Smooth muscle cell (in vitro differentiated cells): Measurements from ENCODE around the gene GOLGA1. TPM values are rescaled to one million over a fixed set of nuclear protein-coding genes. Genes with fewer than 3 reads are reported as not detected.
"Not testable (repeated sequence)": the region's sequence is repeated elsewhere in the genome, so short reads cannot be mapped to it uniquely, and the experiment has no call there.

Experiments
- DNase-seq: peaks from one replicate; lab custom pipeline; 2025; ENCODE audit not compliant: unreplicated experiment; lab: John Stamatoyannopoulos, UW
- H2AFZ ChIP-seq: fragments of 200-600 bp; sonication (generic); 2 replicates; pipeline ENCODE4 v1.6.0; 2016; ENCODE audit warnings: antibody characterized with exemption, low read depth, mild to moderate bottlenecking
- H3F3A ChIP-seq: fragments of 200-600 bp; sonication (generic); 2 replicates; pipeline ENCODE4 v1.6.0; 2017; ENCODE audit warnings: antibody characterized with exemption, low read depth
- H3K27ac ChIP-seq: fragments of 200-600 bp; sonication (generic); 2 replicates; pipeline ENCODE4 v1.5.1; 2016; ENCODE audit warnings: low read depth, mild to moderate bottlenecking
- H3K27me3 ChIP-seq: fragments of 200-600 bp; sonication (generic); 2 replicates; pipeline ENCODE4 v1.6.1; 2016; ENCODE audit warnings: low read depth, mild to moderate bottlenecking
- H3K36me3 ChIP-seq: fragments of 200-600 bp; sonication (generic); 2 replicates; pipeline ENCODE4 v1.5.1; 2016; ENCODE audit warnings: low read depth
- H3K4me1 ChIP-seq: fragments of 200-600 bp; sonication (generic); 2 replicates; pipeline ENCODE4 v1.5.1; 2016; ENCODE audit warnings: low read depth
- H3K4me2 ChIP-seq: fragments of 200-600 bp; sonication (generic); 2 replicates; pipeline ENCODE4 v1.6.0; 2016; ENCODE audit warnings: mild to moderate bottlenecking
- H3K4me3 ChIP-seq: fragments of 200-600 bp; sonication (generic); 2 replicates; pipeline ENCODE4 v1.5.1; 2016; ENCODE audit warnings: mild to moderate bottlenecking
- H3K79me2 ChIP-seq: fragments of 200-600 bp; sonication (generic); 2 replicates; pipeline ENCODE4 v1.6.0; 2016; ENCODE audit warnings: low read depth, mild to moderate bottlenecking
- H3K9ac ChIP-seq: fragments of 200-600 bp; sonication (generic); 2 replicates; pipeline ENCODE4 v1.6.0; 2016; ENCODE audit warnings: low read depth
- H3K9me3 ChIP-seq: fragments of 200-600 bp; sonication (generic); replicated peaks from 2 replicates; pipeline ENCODE4 v1.5.1; 2016; ENCODE audit warnings: low read depth
- H4K20me1 ChIP-seq: fragments of 200-600 bp; sonication (generic); 2 replicates; pipeline ENCODE4 v1.6.0; 2016; ENCODE audit warnings: low read depth
- CTCF ChIP-seq: fragments of 200-600 bp; sonication (generic); IDR thresholded peaks from 2 replicates; pipeline ENCODE4 v1.5.1; 2017; ENCODE audit warnings: borderline replicate concordance, mild to moderate bottlenecking, antibody characterized with exemption; ENCODE audit not compliant: insufficient read depth, poor library complexity, severe bottlenecking
- WGBS: methylation state at CpG from one replicate; pipeline ENCODE4 v1.1.7; 2016; ENCODE audit warnings: low lambda C conversion rate; 5-methylcytosine and 5-hydroxymethylcytosine counted together
- polyA plus RNA-seq: library from polyadenylated mRNA; unstranded; fragments of >200 nt; fragmentation: Nextera tagmentation; extraction: Ambion mirVana; gene quantifications from 2 replicates; pipeline ENCODE4 v1.2.1, GENCODE V29; 2016
- total RNA-seq: library from RNA; depleted of rRNA; stranded (reverse); fragments of >200 nt; gene quantifications from 2 replicates; pipeline ENCODE4 v1.2.3, GENCODE V29; 2014

GOLGA1 gene
- total and polyA plus RNA-seq, 2 experiments from 2014 or later = 6.8 to 11.0 TPM

DNA sequence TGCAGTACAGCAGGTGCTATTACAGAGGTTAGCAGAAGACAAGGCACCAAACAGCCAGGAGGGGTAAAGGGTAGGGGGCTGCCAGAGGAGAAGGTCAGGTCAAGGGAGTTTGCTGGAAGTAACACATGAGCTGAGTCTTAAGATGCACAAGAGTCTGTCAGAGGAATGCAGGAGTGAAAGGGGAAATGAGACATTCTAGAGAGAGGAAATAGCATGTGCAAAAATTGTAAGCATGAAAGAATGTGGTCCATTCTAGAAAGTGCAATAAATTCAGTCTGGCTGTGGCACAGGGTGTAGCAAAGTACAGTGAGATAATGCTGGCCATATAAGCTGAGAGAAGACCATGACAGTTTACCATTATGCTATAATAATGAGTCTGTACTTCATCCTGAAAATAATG, 6.6 kb downstream of the GOLGA1 start:
- TF ChIP-seq CTCF = no peak
- no peak for DNase-seq
- Histone ChIP-seq H4K20me1 (no peaks in the 10 kb centered on the region), H3K4me3 (no peak overlapping the region), H3F3A (no peaks in the 10 kb centered on the region), H3K4me2 (no peak overlapping the region), H3K9me3 (no peaks in the 10 kb centered on the region), H3K27ac (no peak overlapping the region), H3K4me1 (no peaks in the 10 kb centered on the region), H3K27me3 (no peaks in the 10 kb centered on the region), H3K79me2 (no peaks in the 10 kb centered on the region), H3K9ac (no peak overlapping the region), H3K36me3 (no peaks in the 10 kb centered on the region), H2AFZ (no peak overlapping the region)

- H2AFZ ChIP-seq = no peak overlapping the region
- H3K9me3 ChIP-seq = no peaks in the 10 kb centered on the region
- no peaks in the 10 kb centered on the region for H3K27me3 ChIP-seq
- H3F3A ChIP-seq = no peaks in the 10 kb centered on the region
- DNase-seq = no peak
- no peaks in the 10 kb centered on the region for H3K4me1 ChIP-seq
- no peaks in the 10 kb centered on the region for H3K36me3 ChIP-seq
- H3K4me3 ChIP-seq = no peak overlapping the region
- no peaks in the 10 kb centered on the region for H3K79me2 ChIP-seq
- H3K27ac ChIP-seq = no peak overlapping the region
- no peak overlapping the region for H3K9ac ChIP-seq
- WGBS = 84% methylated on average over 1 of the region's 1 CpG
- H3K4me2 ChIP-seq = no peak overlapping the region
- TF ChIP-seq CTCF = no peak
- no peaks in the 10 kb centered on the region for H4K20me1 ChIP-seq
Measured at GRCh38 chr9:124932333-124932732, 8.6 kb downstream of the GOLGA1 start.

GRCh38 chr9:124929464-124929863, 11.4 kb downstream of the GOLGA1 start:
- Histone ChIP-seq H3K4me1 (no peaks in the 10 kb centered on the region), H3K27ac (no peak overlapping the region), H3K27me3 (no peaks in the 10 kb centered on the region), H3K79me2 (no peaks in the 10 kb centered on the region), H3K9me3 (no peaks in the 10 kb centered on the region), H3K4me2 (no peak overlapping the region), H4K20me1 (no peaks in the 10 kb centered on the region), H3K4me3 (no peak overlapping the region), H2AFZ (no peak overlapping the region), H3K9ac (no peak overlapping the region), H3K36me3 (peaks cover 5% of the 10 kb centered on the region), H3F3A (no peaks in the 10 kb centered on the region)
- WGBS = 95% methylated on average over 3 of the region's 3 CpGs
- DNase-seq = no peak
- no peak for TF ChIP-seq CTCF

DNA sequence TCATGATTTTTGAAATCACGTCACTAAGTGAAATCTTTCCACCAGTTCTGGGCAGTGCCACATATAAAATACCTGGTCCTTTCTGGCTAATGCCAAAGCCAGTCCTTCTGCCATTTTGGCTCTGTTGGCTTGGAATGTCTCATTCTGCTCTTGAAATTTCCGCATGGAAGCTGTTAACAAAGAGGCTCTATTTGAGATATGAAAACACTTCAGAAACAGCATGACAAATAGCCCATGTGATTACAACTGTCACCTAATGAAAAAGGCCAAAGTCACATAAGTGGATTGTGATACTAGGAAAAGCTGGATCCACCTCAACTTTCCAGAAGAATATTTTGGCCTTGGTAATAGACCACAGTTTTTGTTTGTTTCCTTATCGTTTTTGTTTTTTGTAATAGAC, 12.8 kb downstream of the GOLGA1 start:
- Histone ChIP-seq H4K20me1 (no peaks in the 10 kb centered on the region), H3K9me3 (no peaks in the 10 kb centered on the region), H3K27me3 (no peaks in the 10 kb centered on the region), H3K27ac (no peak overlapping the region), H3K4me1 (no peaks in the 10 kb centered on the region), H3K4me2 (no peak overlapping the region), H3K4me3 (no peak overlapping the region), H3F3A (no peaks in the 10 kb centered on the region), H3K36me3 (peaks cover 5% of the 10 kb centered on the region), H3K9ac (no peak overlapping the region), H3K79me2 (no peaks in the 10 kb centered on the region), H2AFZ (no peak overlapping the region)
- no peak for TF ChIP-seq CTCF
- WGBS = 94% methylated on average over 3 of the region's 3 CpGs
- DNase-seq = no peak

- not testable (repeated sequence) for H4K20me1 ChIP-seq, H3F3A ChIP-seq, H2AFZ ChIP-seq, DNase-seq, H3K36me3 ChIP-seq, H3K27me3 ChIP-seq, H3K4me2 ChIP-seq, H3K9ac ChIP-seq, H3K79me2 ChIP-seq, H3K9me3 ChIP-seq, H3K4me1 ChIP-seq, H3K27ac ChIP-seq, H3K4me3 ChIP-seq
- 97% methylated on average over 6 of the region's 6 CpGs for WGBS
Measured at GRCh38 chr9:124920394-124920793, 20.5 kb downstream of the GOLGA1 start.
